Measurements from ENCODE around the gene SMIM10L2A.

Gene SMIM10L2A

DNA sequence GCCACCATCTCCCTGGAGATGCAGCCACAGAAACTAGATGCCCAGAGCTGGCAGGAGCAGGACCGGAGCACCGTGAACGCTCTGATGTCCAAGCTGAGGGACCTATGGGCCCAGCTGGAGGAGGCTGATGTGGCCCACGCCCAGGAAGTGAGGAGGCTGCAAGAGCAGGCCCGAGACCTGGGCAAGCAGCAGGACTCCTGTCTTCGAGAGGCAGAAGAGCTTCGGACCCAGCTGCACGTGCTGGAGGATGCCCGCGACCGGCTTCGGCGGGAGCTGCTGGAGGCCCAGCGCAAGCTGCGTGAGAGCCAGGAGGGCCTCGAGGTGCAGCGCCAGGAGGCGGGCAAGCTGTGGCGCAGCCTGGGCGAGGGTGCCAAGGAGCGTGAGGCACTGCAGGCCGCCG lies 14.2 kb downstream of the SMIM10L2A start:
- DNase-seq (ENCODE audit: low read depth) = no peak
- H3K4me3 ChIP-seq (ENCODE audit: control insufficient read depth, low read depth, low read length) = no peak overlapping the region
- TF ChIP-seq, protein P1, sequence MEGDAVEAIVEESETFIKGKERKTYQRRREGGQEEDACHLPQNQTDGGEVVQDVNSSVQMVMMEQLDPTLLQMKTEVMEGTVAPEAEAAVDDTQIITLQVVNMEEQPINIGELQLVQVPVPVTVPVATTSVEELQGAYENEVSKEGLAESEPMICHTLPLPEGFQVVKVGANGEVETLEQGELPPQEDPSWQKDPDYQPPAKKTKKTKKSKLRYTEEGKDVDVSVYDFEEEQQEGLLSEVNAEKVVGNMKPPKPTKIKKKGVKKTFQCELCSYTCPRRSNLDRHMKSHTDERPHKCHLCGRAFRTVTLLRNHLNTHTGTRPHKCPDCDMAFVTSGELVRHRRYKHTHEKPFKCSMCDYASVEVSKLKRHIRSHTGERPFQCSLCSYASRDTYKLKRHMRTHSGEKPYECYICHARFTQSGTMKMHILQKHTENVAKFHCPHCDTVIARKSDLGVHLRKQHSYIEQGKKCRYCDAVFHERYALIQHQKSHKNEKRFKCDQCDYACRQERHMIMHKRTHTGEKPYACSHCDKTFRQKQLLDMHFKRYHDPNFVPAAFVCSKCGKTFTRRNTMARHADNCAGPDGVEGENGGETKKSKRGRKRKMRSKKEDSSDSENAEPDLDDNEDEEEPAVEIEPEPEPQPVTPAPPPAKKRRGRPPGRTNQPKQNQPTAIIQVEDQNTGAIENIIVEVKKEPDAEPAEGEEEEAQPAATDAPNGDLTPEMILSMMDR (IDR thresholded peaks at IDR 0.05; ENCODE audit: control insufficient read depth, insufficient read depth, low read depth, low read length, missing control alignments) = no peak

DNA sequence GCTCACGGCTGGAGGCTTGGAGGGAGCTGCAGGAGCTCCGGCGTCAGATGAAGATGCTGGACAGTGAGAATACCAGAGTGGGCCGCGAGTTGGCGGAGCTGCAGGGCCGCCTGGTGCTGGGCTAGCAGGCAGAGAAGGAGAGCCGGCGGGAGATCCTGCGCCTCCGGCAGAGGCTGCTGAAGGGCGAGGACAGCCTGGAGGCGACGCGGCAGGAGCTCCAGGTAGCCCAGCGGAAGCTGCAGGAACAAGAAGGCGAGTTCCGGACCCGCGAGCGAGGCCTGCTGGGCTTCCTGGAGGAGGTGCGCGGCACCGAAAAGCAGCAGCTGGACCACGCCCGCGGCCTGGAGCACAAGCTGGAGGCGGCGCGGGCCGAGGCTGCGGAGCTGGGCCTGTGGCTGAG lies 14.7 kb downstream of the SMIM10L2A start:
- no peak overlapping the region for H3K4me3 ChIP-seq (ENCODE audit: control insufficient read depth, low read depth, low read length)
- TF ChIP-seq, protein P1 (IDR thresholded peaks at IDR 0.05; ENCODE audit: control insufficient read depth, insufficient read depth, low read depth, low read length, missing control alignments) = no peak
- no peak for DNase-seq (ENCODE audit: low read depth)

DNA sequence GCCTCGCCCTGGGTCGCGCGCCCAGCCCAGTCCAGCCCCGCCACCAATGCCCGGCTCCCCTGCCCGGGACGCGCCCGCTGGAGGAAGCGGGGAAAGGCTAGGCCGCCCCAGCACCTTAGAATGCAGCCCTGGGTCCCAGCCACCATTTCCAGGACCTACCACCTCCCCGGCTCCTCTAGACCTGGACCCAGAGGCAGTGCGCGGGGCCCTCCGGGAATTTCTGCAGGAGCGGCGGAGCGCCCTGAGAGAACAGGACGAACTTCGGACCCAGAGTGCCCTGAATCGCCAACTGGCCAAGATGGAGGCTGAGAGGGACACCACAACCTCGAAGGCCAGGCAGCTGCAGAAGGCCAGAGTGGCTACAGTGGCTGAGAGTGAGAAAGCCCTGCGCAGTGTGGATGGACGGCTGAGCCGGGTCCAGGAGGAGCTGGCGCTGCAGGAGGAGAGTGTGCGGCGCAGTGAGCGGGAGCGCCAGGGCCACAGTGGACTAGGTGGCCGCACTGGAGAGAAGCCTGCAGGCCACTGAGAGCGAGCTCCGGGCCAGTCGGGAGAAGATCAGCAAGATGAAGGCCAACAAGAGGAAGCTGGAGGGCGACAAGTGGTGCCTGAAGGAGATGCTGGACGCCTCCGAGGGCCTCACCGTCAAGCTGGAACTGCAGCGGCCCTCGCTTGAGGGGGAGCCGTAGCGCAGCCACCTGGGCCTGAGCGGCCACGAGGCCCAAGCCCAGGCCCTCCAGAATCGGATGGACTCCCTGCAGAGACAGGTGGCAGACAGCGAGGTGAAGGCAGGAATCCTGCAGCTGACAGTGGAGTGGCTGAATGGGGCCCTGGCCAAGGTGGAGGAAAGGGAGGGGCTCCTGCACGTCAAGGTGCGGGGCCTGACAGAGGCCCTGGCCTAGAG lies 15.5 kb downstream of the SMIM10L2A start:
- H3K4me3 ChIP-seq (ENCODE audit: control insufficient read depth, low read depth, low read length) = no peak overlapping the region
- TF ChIP-seq, protein P1 (IDR thresholded peaks at IDR 0.05; ENCODE audit: control insufficient read depth, insufficient read depth, low read depth, low read length, missing control alignments) = no peak
- no peak for DNase-seq (ENCODE audit: low read depth)

DNA sequence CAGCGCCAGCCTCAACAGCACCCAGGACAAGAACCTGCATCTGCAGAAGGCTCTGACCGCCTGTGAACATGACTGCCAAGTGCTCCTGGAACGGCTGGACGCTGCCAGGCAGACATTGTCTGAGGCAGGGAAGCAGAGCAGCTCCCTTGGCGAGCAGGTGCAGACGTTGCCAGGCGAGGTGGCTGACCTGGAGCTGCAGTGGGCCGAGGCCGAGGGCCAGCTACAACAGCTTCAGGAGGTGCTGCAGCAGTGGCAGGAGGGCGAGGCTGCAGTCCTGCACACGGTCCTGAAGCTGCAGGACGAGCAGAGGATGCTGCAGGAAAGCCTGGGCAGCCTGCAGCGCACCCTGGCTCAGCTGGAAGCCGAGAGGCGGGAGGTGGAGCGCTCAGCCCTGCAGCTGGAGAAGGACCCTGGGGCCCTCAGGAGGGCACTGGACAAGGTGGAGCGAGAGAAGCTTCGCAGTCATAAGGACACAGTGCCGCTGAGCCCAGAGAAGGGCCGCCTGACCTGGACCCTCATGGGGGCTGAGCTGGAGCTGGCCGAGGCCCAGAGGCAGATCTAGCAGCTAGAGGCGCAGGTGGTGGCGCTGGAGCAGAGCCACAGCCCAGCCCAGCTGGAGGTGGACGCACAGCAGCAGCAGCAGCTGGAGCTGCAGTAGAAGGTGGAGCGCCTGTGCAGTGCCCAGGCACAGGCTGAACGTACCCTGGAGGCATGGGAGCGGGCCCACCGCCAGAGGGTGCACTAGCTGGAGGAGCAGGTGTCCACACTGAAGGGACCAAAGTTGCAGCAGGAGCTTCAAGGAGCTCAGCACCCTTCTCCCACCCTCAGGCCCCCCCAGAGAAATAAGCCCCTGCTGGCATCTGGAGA lies 16.4 kb downstream of the SMIM10L2A start:
- no peak for DNase-seq (ENCODE audit: low read depth)
- TF ChIP-seq, protein P1 (IDR thresholded peaks at IDR 0.05; ENCODE audit: control insufficient read depth, insufficient read depth, low read depth, low read length, missing control alignments) = no peak
- H3K4me3 ChIP-seq (ENCODE audit: control insufficient read depth, low read depth, low read length) = no peak overlapping the region

DNA sequence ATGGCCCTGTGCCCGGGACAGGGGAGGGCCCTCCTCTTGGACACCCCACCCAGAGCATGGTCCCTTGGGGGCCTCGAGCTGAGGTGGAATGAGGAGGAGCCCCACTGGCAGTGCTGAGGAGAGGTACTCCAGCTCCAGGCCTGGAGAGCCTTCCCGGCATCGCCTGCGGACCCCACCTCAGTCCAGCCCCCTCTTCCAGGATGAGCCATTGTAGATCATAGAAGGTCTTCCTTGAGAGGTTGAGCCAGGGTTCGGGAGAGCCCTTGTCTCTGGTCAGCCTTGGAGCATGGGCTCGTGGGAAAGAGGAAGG lies 16.9 kb downstream of the SMIM10L2A start:
- no peak overlapping the region for H3K4me3 ChIP-seq (ENCODE audit: control insufficient read depth, low read depth, low read length)
- no peak for DNase-seq (ENCODE audit: low read depth)
- TF ChIP-seq, protein P1 (IDR thresholded peaks at IDR 0.05; ENCODE audit: control insufficient read depth, insufficient read depth, low read depth, low read length, missing control alignments) = no peak

DNA sequence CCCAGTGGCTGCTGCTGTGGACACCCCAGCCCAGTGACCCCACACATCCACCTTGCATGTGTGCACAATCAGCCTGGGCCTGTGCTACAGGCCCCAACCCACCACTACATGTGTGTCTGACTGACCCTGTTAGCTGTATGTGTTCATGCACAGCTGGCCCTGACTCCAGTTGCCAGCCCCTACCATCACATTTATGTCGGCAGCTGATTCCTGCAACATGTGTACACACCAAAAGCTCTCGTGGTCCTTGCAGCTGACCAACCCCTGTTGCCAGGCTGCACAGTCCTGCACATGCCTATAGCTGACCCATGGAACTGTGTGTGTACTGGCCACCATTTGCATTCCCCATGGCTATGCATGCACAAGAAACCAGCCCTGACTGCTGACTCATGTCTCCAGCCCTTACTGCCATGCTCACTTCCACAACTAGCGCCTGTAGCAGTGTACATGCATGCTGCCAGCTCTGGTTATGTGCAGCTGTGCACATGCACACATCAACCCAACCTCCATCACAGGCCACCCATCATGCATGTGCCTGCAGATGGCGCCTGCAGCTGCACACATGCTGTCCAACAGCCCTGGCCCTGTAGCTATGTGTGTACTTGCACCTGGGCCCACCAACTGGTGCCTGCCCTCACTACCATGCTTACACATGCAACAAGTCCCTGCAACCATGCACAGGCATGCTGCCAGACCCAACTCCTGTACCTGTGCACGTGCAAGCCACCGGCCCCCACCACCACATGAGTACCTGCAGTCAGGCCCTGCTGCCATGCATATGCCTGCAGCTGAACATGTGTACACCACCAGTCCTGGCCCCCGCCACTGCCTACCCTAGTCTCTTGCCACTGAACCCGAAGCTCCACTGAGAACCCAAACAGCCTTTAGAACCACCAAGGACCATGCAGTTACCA lies 28.1 kb downstream of the SMIM10L2A start:
- H3K4me3 ChIP-seq (ENCODE audit: control insufficient read depth, low read depth, low read length) = no peak overlapping the region
- DNase-seq (ENCODE audit: low read depth) = no peak
- TF ChIP-seq, protein P1 (IDR thresholded peaks at IDR 0.05; ENCODE audit: control insufficient read depth, insufficient read depth, low read depth, low read length, missing control alignments) = no peak
